ENCODE results near the gene RGCC. TPM values are rescaled to one million over a fixed set of nuclear protein-coding genes. Genes with fewer than 3 reads are reported as not detected.

RGCC gene
- total and polyA plus RNA-seq, 2 donors (not counting 3 experiments of a cell fraction or from before 2014, with no cell fraction given), result 112 to 138 TPM

- Histone ChIP-seq H3K27me3 (ENCODE audit: control insufficient read depth in 2 of 2, insufficient read depth in 2 of 2, low read length in 2 of 2) (no peaks in the 10 kb centered on the region), H3K36me3 (ENCODE audit: control insufficient read depth in 2 of 2, extremely low read depth in 1 of 2, insufficient read depth in 2 of 2, low read length in 2 of 2) (peaks cover 8 to 12% of the 10 kb centered on the region in 2 experiments), H4K20me1 (replicated peaks; ENCODE audit: control insufficient read depth, extremely low read depth, insufficient read depth, low read length) (peaks cover 2% of the 10 kb centered on the region), H3K9me1 (replicated peaks; ENCODE audit: control insufficient read depth, extremely low read depth, insufficient read depth, low read length) (no peaks in the 10 kb centered on the region), H3K27ac (ENCODE audit: insufficient read depth, low read depth, low read length) (no peak overlapping the region), H3K79me2 (ENCODE audit: control insufficient read depth, insufficient read depth, low read length) (peaks cover 16% of the 10 kb centered on the region), H3K4me1 (ENCODE audit: control insufficient read depth, extremely low read depth, insufficient read depth, low read length) (peaks cover 47% of the 10 kb centered on the region), H3K4me3 (replicated peaks in 1 of 3; ENCODE audit: insufficient read depth in 1 of 3, low read depth in 1 of 3, low read length in 3 of 3) (no peak overlapping the region), H3K9me3 (replicated peaks; ENCODE audit: control insufficient read depth, insufficient read depth, low read length) (no peaks in the 10 kb centered on the region), H3K4me2 (ENCODE audit: insufficient read depth, low read length) (no peak overlapping the region), H3K9ac (replicated peaks; ENCODE audit: extremely low read depth, insufficient read depth, low read length) (no peak overlapping the region), H2AFZ (ENCODE audit: low read depth, low read length) (no peak overlapping the region)
- no peak for TF ChIP-seq JUN (IDR thresholded peaks at IDR 0.05; ENCODE audit: borderline replicate concordance, insufficient read depth, insufficient read length, low read depth)
- TF ChIP-seq FOS (IDR thresholded peaks at IDR 0.05; ENCODE audit: borderline replicate concordance, insufficient read depth, low read length), result no peak
- TF ChIP-seq EZH2 (IDR thresholded peaks at IDR 0.05; ENCODE audit: borderline replicate concordance, low read depth, low read length, severe bottlenecking), result no peak
- no peak for TF ChIP-seq POLR2AphosphoS5 (IDR thresholded peaks at IDR 0.05; ENCODE audit: insufficient read depth, low read depth, low read length)
- no peak for TF ChIP-seq MYC (IDR thresholded peaks at IDR 0.05; ENCODE audit: low read depth, low read length)
- TF ChIP-seq MAX (IDR thresholded peaks at IDR 0.05; ENCODE audit: insufficient read depth, insufficient read length), result no peak
- TF ChIP-seq CTCF (IDR thresholded peaks at IDR 0.05; ENCODE audit: extremely low read depth in 1 of 2, insufficient read depth in 1 of 2, low read depth in 1 of 2, low read length in 2 of 2), result no peak
- no peak for TF ChIP-seq POLR2A (IDR thresholded peaks at IDR 0.05; ENCODE audit: low read depth, low read length)
- TF ChIP-seq GATA2 (IDR thresholded peaks at IDR 0.05; ENCODE audit: insufficient read depth, insufficient read length, low read depth, low read length), result no peak
- CTCF ChIA-PET, result interaction anchor here (1.6 kb wide), 1 partner anchor 191 kb away, joined by 8 read pairs; no protein-coding TSS in a partner anchor
- BruUV-seq (replicated peaks), result no TSS peak
- dilution Hi-C loops (cut with MboI; ENCODE audit: extremely low pct_ligation_motif_present, low sequenced_read_pairs) (no loop called here), intact Hi-C loops (cut with micrococcal nuclease) (no loop called here)
- POLR2A ChIA-PET, result interaction anchor here (0.7 to 1.8 kb wide), 2 partner anchors 152 to 190 kb away, joined by 3 to 4 read pairs; no protein-coding TSS in a partner anchor
- DNase-seq (ENCODE audit: low read depth, low spot score) (no peak), FAIRE-seq (no peak)
Observed at GRCh38 chr13:41462427-41462826, 5.1 kb downstream of the RGCC start.
